Vagina (tissue), 2 donors: Measurements from ENCODE around the gene LRFN5.

Source experiments
- POLR2A ChIP-seq, 2 donors: fragments of 450-650 bp; IDR thresholded peaks; one replicate each; pipeline ENCODE4 v1.6.1; 2017; ENCODE audit warnings: antibody characterized with exemption in 2 of 2, mild to moderate bottlenecking in 2 of 2, moderate library complexity in 2 of 2
- TF ChIP-seq, protein P1 (sequence below), 3 experiments: fragments of 450-650 bp in 2 of 3; fragments of 200-600 bp in 1 of 3; sonication (generic) in 1 of 3; IDR thresholded peaks; one replicate each; pipeline ENCODE4 v1.5.1; 2017 to 2019; ENCODE audit warnings: antibody characterized with exemption in 3 of 3, mild to moderate bottlenecking in 2 of 3, moderate library complexity in 2 of 3

DNA sequence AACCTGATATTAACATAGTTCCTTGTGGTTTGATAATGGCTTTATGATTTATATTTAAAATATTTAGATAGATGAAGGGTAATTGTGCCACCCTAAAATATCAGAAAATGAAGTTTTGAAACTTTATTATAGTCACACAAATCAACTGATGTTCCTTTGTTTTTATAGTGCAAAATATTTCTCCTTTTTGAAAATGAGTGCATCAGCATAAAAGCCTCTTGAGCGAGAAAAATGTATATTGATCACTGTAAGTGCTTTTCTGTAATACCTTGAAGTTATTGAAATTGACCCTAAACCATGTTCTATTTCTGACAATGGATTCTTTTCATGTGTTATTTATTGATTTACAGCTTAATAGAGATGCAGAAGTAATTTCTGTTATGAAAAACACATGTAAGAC is 35.0 kb downstream of the LRFN5 start:
- TF ChIP-seq, protein P1, sequence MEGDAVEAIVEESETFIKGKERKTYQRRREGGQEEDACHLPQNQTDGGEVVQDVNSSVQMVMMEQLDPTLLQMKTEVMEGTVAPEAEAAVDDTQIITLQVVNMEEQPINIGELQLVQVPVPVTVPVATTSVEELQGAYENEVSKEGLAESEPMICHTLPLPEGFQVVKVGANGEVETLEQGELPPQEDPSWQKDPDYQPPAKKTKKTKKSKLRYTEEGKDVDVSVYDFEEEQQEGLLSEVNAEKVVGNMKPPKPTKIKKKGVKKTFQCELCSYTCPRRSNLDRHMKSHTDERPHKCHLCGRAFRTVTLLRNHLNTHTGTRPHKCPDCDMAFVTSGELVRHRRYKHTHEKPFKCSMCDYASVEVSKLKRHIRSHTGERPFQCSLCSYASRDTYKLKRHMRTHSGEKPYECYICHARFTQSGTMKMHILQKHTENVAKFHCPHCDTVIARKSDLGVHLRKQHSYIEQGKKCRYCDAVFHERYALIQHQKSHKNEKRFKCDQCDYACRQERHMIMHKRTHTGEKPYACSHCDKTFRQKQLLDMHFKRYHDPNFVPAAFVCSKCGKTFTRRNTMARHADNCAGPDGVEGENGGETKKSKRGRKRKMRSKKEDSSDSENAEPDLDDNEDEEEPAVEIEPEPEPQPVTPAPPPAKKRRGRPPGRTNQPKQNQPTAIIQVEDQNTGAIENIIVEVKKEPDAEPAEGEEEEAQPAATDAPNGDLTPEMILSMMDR (IDR thresholded peaks at IDR 0.05), result no peak
- TF ChIP-seq POLR2A (IDR thresholded peaks at IDR 0.05), result no peak
